NOMO-1 (cell line): ENCODE results near the gene ARHGEF40.
A peak's percentile ranks its signal among the peaks of the same experiment; 100 is the strongest.
"Not testable (repeated sequence)": the region's sequence is repeated elsewhere in the genome, so short reads cannot be mapped to it uniquely, and the experiment has no call there.

Source experiments
- DNase-seq, 2 experiments: peaks; one replicate each; lab custom pipeline; 2025; ENCODE audit not compliant: unreplicated experiment in 2 of 2; lab: John Stamatoyannopoulos, UW

Gene ARHGEF40

GRCh38 chr14:21039585-21040369, 30.3 kb upstream of the ARHGEF40 start:
- DNase-seq: peak; percentile 34 to 58

GRCh38 chr14:21040370-21040925, 29.7 kb upstream of the ARHGEF40 start:
- no peak for DNase-seq

GRCh38 chr14:21040941-21041340, 29.2 kb upstream of the ARHGEF40 start:
- not testable (repeated sequence) for DNase-seq

GRCh38 chr14:21041676-21042433, 28.2 kb upstream of the ARHGEF40 start, which contains the start of gene RNASE7:
Gene RNASE7, plus strand, starts transcription at chr14:21042362. Its CDS starts 631 bp downstream, at chr14:21042993.
- DNase-seq: no peak

GRCh38 chr14:21042918-21043317, 27.2 kb upstream of the ARHGEF40 start:
- DNase-seq: no peak

- no peak for DNase-seq
These were observed 26.6 kb upstream of the ARHGEF40 start for GRCh38 chr14:21043387-21043973.

DNA sequence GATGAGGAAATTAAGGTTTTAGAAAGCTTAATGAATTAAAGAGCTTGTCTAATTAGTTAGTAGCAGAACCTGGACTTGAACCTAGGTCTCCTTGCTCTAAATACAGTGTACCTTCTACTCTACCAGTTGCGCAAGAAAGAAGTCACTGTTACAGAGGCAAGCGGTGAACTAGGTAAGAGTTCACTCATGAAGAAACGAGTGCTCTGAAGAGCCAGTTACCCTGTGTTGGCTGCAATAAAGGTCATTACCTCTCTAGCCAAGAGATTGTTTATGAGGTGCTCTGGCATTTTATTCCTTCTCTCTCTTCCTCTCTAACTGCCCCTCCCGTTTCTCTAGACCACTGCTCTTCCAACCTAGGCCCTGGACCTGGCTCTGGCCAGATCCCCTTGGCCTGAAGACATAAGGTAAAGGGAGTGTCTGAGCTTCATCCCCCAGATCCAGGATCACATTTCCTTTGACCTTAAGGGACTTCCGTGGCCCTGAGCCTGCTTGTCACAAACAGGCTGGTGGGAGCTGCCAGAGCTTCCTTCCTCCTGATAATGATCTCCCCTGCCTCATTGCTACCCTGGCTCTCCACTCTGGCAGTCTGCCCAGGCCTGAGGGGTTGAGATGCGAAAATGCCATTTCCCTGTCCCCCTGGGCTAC, 26.0 kb upstream of the ARHGEF40 start:
- no peak for DNase-seq

DNA sequence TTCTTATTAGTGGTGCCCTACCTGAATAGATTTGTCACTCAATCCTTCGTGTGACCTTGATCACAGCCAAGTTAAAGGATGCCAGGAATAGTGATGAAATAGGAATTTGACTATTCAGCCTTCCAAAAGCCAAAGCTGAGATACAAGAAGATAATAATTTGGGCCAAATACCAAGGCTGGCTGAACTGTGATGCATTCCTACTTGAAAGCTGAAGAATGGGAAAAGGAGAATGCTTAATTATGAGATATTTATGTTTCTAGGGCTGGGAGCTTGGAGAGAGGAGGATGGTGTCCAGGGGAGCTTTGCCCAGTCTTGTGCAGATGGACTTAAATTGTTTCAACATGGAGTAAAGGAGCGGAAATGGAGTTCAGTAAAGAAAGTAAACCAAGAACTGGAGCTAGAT, 22.7 kb upstream of the ARHGEF40 start:
- no peak for DNase-seq

- no peak for DNase-seq
These were observed 21.5 kb upstream of the ARHGEF40 start for GRCh38 chr14:21048638-21049037.

GRCh38 chr14:21049271-21049673, 20.8 kb upstream of the ARHGEF40 start:
- no peak for DNase-seq

- DNase-seq: peak in 1 of 2 experiments; percentile 4
These were observed 19.5 kb upstream of the ARHGEF40 start for GRCh38 chr14:21050597-21050996.

DNA sequence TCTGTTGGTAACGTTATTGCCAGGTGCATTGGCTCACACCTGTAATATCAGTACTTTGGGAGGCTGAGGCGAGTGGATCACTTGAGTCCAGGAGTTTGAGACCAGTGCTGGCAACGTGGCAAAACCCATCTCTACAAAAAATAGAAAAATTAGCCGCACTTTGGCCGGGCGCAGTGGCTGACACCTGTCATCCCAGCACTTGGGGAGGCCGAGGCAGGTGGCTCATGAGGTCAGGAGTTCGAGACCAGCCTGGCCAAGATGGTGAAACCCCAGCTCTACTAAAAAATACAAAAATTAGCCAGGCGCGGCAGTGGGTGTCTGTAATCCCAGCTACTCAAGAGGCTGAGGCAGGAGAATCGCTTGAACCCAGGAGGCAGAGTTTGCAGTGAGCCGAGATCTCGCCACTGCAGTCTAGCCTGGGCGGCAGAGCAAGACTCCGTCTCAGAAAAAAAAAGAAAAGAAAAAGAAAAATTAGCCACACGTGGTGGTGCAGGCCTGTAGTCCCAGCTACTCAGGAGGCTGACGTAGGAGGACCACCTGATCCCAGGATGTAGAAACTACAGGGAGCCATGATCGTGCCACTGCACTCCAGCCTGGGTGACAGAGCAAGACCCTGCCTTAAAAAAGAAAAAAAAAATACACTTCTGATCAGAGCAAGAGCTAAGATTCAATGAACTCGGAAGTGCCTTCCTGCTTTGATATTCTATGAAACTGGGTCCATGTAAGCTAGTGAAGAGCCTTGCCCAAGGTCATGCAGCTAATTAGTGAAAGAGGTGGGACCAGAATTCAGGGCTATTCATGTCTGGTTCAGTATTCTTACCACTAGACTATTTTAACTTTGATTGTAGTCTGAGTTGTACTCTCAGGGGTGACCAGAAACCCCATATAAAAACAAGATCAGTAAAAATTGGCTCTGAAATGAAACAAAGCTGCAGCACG, 16.7 kb upstream of the ARHGEF40 start:
- no peak for DNase-seq

DNA sequence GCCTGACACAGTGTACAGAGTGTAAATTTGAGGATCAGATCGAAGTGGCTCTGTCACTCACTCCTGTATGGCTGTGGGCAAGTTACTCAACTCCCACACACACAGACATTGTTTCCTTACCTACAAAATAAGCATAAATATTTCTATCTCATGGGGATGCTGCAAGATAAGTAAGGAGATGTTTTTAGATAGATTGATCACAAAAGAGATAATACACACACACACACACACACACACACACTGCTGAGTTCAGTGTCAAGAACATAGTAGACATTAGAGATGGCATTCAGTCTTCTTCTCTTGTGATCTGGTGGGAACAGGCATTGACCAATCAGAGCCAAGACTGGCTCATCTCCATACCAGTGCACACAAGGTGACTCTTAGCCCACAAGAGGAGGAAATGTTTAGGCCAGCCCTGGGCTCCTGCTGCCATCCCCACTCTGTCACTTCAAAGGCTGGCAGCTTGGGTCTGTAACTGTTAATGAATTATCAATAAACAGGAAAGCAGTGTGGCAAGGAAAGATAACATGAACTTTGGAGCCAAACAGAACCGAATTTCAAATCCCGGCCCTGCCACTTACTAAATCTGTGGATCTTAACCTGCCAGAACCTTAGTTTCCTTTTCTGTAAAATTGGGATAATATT, 15.9 kb upstream of the ARHGEF40 start:
- no peak for DNase-seq

- DNase-seq: no peak
These were observed 15.3 kb upstream of the ARHGEF40 start for GRCh38 chr14:21054768-21055145.

GRCh38 chr14:21055432-21056117, 14.5 kb upstream of the ARHGEF40 start:
- DNase-seq: no peak

DNA sequence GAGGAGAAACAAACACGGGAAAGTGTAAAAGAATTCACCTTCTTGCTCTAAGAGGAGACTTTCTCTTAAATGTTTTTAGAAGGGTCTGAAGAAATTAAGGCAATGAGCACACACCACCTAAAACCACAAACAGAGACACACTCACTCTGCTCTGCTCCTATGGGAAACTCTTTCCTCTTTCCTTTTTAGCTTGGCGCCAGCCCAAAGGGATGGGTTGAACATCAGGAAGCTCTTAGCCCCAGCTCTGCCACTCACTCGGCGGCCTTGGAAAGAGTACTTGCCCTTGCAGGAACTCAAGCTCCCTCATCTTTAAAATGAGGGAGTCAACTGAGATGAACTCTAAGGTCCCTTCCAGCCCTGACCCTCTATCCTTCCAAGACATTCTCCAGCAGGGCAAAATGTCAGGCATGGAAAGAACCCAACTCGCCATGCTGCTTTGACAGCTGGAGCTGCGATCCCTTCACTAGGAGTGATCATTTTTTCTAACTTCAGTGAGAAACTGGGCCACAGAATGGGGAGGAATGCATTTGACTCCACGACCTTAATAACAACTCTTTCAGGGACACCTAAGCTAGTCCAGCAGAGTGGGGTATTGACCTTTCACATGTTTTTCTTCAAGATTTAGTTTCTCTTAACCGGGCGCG, 13.5 kb upstream of the ARHGEF40 start:
- DNase-seq: no peak

DNA sequence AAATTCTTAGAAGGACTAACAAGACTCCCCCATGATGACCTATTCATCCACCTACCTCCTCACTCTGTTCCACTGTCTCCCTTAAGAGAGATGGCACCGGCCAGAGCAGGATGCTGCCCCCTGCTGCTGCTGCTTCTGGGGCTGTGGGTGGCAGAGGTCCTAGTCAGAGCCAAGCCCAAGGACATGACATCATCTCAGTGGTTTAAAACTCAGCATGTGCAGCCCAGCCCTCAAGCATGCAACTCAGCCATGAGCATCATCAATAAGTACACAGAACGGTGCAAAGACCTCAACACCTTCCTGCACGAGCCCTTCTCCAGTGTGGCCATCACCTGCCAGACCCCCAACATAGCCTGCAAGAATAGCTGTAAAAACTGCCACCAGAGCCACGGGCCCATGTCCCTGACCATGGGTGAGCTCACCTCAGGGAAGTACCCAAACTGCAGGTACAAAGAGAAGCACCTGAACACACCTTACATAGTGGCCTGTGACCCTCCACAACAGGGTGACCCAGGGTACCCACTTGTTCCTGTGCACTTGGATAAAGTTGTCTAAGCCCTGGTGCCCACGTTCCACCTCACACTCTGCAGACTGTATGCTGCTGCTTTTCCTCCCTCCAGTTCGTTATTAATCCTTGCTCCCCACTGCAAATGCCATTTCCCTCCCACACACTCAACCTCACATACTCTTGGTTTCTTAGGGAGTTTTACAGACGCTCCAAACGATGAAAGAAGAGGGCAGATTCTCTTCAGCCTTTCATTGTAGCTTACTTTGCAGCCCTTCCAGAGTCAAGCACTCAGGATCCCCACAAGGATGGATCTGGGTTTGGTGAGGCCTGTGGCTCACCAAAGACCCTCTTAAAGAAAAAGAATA, 12.1 kb upstream of the ARHGEF40 start, which contains the start of gene RNASE8:
Gene RNASE8, plus strand, starts transcription at position 20 of the 873 bp plus-strand sequence. Its CDS starts 71 bp downstream, at position 91.
- DNase-seq: no peak
